GM12878 (cell line): ENCODE results near the gene CFAP141. TPM values are rescaled to one million over a fixed set of nuclear protein-coding genes. Genes with fewer than 3 reads are reported as not detected.

Experiments
- ATAC-seq: fragments of 200-7000 bp; cut with Tn5 transposase; 3 replicates; pipeline ENCODE4 v1.9.1; 2020; ENCODE audit warnings: mild to moderate bottlenecking, moderate library complexity
- BruUV-seq: library from RNA; stranded (reverse); fragments of 400-500 nt; replicated peaks from 2 replicates; lab custom pipeline; 2021; lab: Mats Ljungman, UMichigan
- CTCF ChIA-PET: fragments of 300-600 bp; sonication (Branson Sonifier 250); formaldehyde crosslinking; extraction: SDS; loops from one replicate; lab custom pipeline; 2021; ENCODE audit warnings: inconsistent platforms; lab: Yijun Ruan, JAX
- POLR2A ChIA-PET: fragments of 350-600 bp; formaldehyde crosslinking; extraction: SDS; loops from one replicate; lab custom pipeline; 2021; ENCODE audit warnings: inconsistent platforms; lab: Charles Lee
- RAD21 ChIA-PET: fragments of 300-600 bp; sonication (Branson Sonifier 250); formaldehyde crosslinking; loops from one replicate; lab custom pipeline; 2023; ENCODE audit warnings: antibody characterized with exemption; ENCODE audit not compliant: unreplicated experiment; lab: Charles Lee
- SMC1A ChIA-PET: fragments of 300-600 bp; sonication (Branson Sonifier 250); formaldehyde crosslinking; loops from one replicate; lab custom pipeline; 2023; ENCODE audit not compliant: unreplicated experiment, uncharacterized antibody; lab: Charles Lee
- DNase-seq: peaks from one replicate; pipeline ENCODE4 v3.0.0-alpha.2; 2011; ENCODE audit warnings: low read depth, low spot score
- FAIRE-seq: peaks from 3 replicates; lab custom pipeline; 2011; peaks lifted over from hg19 to GRCh38; lab: Jason Lieb, UNC
- H2AFZ ChIP-seq: 2 replicates; pipeline ENCODE4 v1.6.0; 2011; ENCODE audit warnings: low read depth, low read length, control low read depth; ENCODE audit not compliant: control insufficient read depth
- H3K27ac ChIP-seq: 2 replicates; pipeline ENCODE4 v1.5.1; 2011; ENCODE audit warnings: control low read depth; ENCODE audit not compliant: control insufficient read depth, insufficient read depth
- H3K27me3 ChIP-seq, 2 experiments: replicated peaks in 1 of 2; 2 replicates each; pipeline versions ENCODE4 v1.6.0 to v1.6.1; 2011; ENCODE audit warnings: low read length in 1 of 2; ENCODE audit not compliant: control insufficient read depth in 2 of 2, insufficient read depth in 2 of 2
- H3K36me3 ChIP-seq, 2 experiments: 2 replicates each; pipeline ENCODE4 v1.5.1; 2011; ENCODE audit warnings: low read length in 1 of 2; ENCODE audit not compliant: control insufficient read depth in 2 of 2, insufficient read depth in 2 of 2
- H3K4me1 ChIP-seq: 2 replicates; pipeline ENCODE4 v1.6.1; 2011; ENCODE audit warnings: mild to moderate bottlenecking, low read length, moderate library complexity, mixed read lengths; ENCODE audit not compliant: control insufficient read depth, insufficient read depth
- H3K4me2 ChIP-seq: 2 replicates; pipeline ENCODE4 v1.6.0; 2011; ENCODE audit warnings: control low read depth; ENCODE audit not compliant: control insufficient read depth, insufficient read depth
- H3K4me3 ChIP-seq: fragments of 200-600 bp; sonication (generic); 2 replicates; pipeline ENCODE4 v1.5.1; 2016
- H3K79me2 ChIP-seq: 2 replicates; pipeline ENCODE4 v1.6.0; 2011; ENCODE audit warnings: low read length; ENCODE audit not compliant: control insufficient read depth, insufficient read depth
- H3K9ac ChIP-seq: 2 replicates; pipeline ENCODE4 v1.8.0; 2011; ENCODE audit warnings: low read length, control low read depth, mixed read lengths; ENCODE audit not compliant: control insufficient read depth, insufficient read depth
- H3K9me3 ChIP-seq: replicated peaks from 3 replicates; pipeline ENCODE4 v1.5.1; 2011; ENCODE audit warnings: mild to moderate bottlenecking, low read length; ENCODE audit not compliant: control insufficient read depth, insufficient read depth
- H4K20me1 ChIP-seq: 2 replicates; pipeline ENCODE4 v1.6.0; 2011; ENCODE audit not compliant: control insufficient read depth, insufficient read depth
- CREB1 ChIP-seq: IDR thresholded peaks from 2 replicates; pipeline ENCODE4 v1.6.1; 2012; ENCODE audit warnings: low read depth, mild to moderate bottlenecking, inconsistent platforms
- CREM ChIP-seq: IDR thresholded peaks from 2 replicates; pipeline ENCODE4 v1.6.1; 2014; ENCODE audit warnings: antibody characterized with exemption, low read depth
- FOXK2 ChIP-seq: fragments of 450-650 bp; IDR thresholded peaks from 2 replicates; pipeline ENCODE4 v1.6.1; 2017; ENCODE audit warnings: mild to moderate bottlenecking, moderate library complexity
- IKZF1 ChIP-seq: fragments of 450-650 bp; conservative IDR thresholded peaks from 2 replicates; pipeline ENCODE4 v1.6.1; 2017; ENCODE audit warnings: antibody characterized with exemption, mild to moderate bottlenecking
- KAT2A ChIP-seq: conservative IDR thresholded peaks from 2 replicates; pipeline ENCODE4 v1.6.1; 2011; ENCODE audit warnings: low read depth, low read length; ENCODE audit not compliant: control insufficient read depth
- LARP7 ChIP-seq: fragments of 450-650 bp; IDR thresholded peaks from 2 replicates; pipeline ENCODE4 v1.6.1; 2017; ENCODE audit warnings: mild to moderate bottlenecking
- NR2C1 ChIP-seq: fragments of 450-650 bp; IDR thresholded peaks from 2 replicates; pipeline ENCODE4 v1.6.1; 2017; ENCODE audit warnings: antibody characterized with exemption, mild to moderate bottlenecking, moderate library complexity
- NR2C2 ChIP-seq: IDR thresholded peaks from 2 replicates; pipeline ENCODE4 v1.6.1; 2011; ENCODE audit warnings: borderline replicate concordance, low read depth; ENCODE audit not compliant: control insufficient read depth, insufficient read length
- NR2F1 ChIP-seq: fragments of 450-650 bp; conservative IDR thresholded peaks from 2 replicates; pipeline ENCODE4 v1.6.1; 2017; ENCODE audit warnings: mild to moderate bottlenecking
- SPI1 ChIP-seq: IDR thresholded peaks from 2 replicates; pipeline ENCODE4 v1.6.1; 2011; ENCODE audit warnings: low read depth, mild to moderate bottlenecking, low read length, moderate library complexity, borderline replicate concordance; ENCODE audit not compliant: insufficient read depth
- SUPT20H ChIP-seq: IDR thresholded peaks from 2 replicates; pipeline ENCODE4 v1.6.1; 2011; ENCODE audit warnings: low read depth, mild to moderate bottlenecking, low read length, moderate library complexity, borderline replicate concordance; ENCODE audit not compliant: control insufficient read depth
- TCF12 ChIP-seq: IDR thresholded peaks from 2 replicates; pipeline ENCODE4 v1.6.1; 2011; ENCODE audit warnings: low read depth, mild to moderate bottlenecking, low read length
- ZNF24 ChIP-seq: fragments of 450-650 bp; IDR thresholded peaks from 2 replicates; pipeline ENCODE4 v1.6.1; 2017; ENCODE audit warnings: antibody characterized with exemption, mild to moderate bottlenecking
- ZNF622 ChIP-seq: fragments of 450-650 bp; IDR thresholded peaks from 2 replicates; pipeline ENCODE4 v1.6.1; 2017; ENCODE audit warnings: mild to moderate bottlenecking, inconsistent platforms
- WGBS: methylation state at CpG from one replicate; pipeline ENCODE4 v1.1.6; 2016; ENCODE audit warnings: low lambda C conversion rate; ENCODE audit not compliant: insufficient replicate concordance, insufficient coverage; ENCODE audit errors: missing lambda C conversion rate; 5-methylcytosine and 5-hydroxymethylcytosine counted together
- in situ Hi-C: fragments of 300-500 bp; cut with MboI; formaldehyde crosslinking; loops from 9 replicates; pipeline ENCODE4 v1.14.3; 2018; ENCODE audit warnings: mixed read lengths
- intact Hi-C: fragments of 100-400 bp; cut with micrococcal nuclease; formaldehyde crosslinking; loops from one replicate; pipeline ENCODE4 v1.14.2; 2022; ENCODE audit not compliant: unreplicated experiment
- polyA plus RNA-seq, 11 experiments: library from polyadenylated mRNA; depleted of rRNA in 4 of 11; unstranded in 6 of 11; stranded (reverse) in 5 of 11; fragments of >200 nt; fragmentation: Nextera tagmentation in 4 of 11; fragmentation: Illumina TruSeq in 1 of 11; extraction: Ambion mirVana in 4 of 11; extraction: Trizol in 1 of 11; gene quantifications; 1 replicate in 1 of 11; 2 replicates in 10 of 11; pipeline versions ENCODE4 v1.2.1 to v1.2.3, GENCODE V29; 2011 to 2016; ENCODE audit warnings: inconsistent platforms in 2 of 11, missing spikeins in 2 of 11, low read depth in 1 of 11
- total RNA-seq, 4 experiments: library from RNA; depleted of rRNA in 3 of 4; stranded (reverse); fragments of >200 nt in 3 of 4; fragmentation: Illumina TruSeq in 1 of 4; extraction: Trizol in 1 of 4; gene quantifications; 2 replicates each; pipeline versions ENCODE4 v1.2.1 to v1.2.3, GENCODE V29; 2013 to 2021
- TF ChIP-seq, protein P1 (sequence below), 3 experiments: IDR thresholded peaks in 2 of 3; conservative IDR thresholded peaks in 1 of 3; 2 replicates each; pipeline ENCODE4 v1.5.1; 2011; ENCODE audit warnings: low read depth in 3 of 3, low read length in 3 of 3, mild to moderate bottlenecking in 3 of 3, control low read depth in 2 of 3, moderate library complexity in 2 of 3, inconsistent platforms in 1 of 3, mixed read lengths in 1 of 3; ENCODE audit not compliant: control insufficient read depth in 2 of 3, insufficient read depth in 1 of 3; ENCODE audit errors: extremely low read depth in 1 of 3

The CFAP141 gene
- total and polyA plus RNA-seq, 10 of the 15 experiments (the other 5 are each of a cell fraction or from before 2014, with no cell fraction given): not detected

DNA sequence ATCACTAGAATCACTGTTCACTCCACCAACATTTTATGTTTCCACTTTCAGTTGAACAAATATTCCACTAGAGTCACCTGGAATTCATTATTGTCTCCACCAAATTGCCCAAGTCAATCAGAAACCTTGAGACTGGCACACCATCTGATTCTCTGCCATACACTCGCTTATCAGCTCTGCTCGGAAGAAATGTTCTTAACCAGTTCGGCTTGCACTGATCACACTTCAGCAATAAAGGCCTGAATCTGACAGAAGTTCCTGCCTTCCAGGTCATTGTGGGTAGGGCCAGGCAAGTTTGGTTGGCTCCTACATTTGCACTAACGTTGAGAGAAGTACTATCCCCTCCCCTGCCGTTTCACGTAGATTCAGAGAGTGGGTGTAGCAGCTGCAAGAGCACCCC, 24.2 kb downstream of the CFAP141 start (continued):
- TF ChIP-seq KAT2A (no peak), CREB1 (peak; percentile 71; the same call in 1 of the 2 replicates), TCF12 (0 out of 2 replicates have a peak, but pooled peaks have one; percentile 79), ZNF622 (peak; percentile 22; the same call in 1 of the 2 replicates), CREM (peak; percentile 57; the same call in 1 of the 2 replicates)

DNA sequence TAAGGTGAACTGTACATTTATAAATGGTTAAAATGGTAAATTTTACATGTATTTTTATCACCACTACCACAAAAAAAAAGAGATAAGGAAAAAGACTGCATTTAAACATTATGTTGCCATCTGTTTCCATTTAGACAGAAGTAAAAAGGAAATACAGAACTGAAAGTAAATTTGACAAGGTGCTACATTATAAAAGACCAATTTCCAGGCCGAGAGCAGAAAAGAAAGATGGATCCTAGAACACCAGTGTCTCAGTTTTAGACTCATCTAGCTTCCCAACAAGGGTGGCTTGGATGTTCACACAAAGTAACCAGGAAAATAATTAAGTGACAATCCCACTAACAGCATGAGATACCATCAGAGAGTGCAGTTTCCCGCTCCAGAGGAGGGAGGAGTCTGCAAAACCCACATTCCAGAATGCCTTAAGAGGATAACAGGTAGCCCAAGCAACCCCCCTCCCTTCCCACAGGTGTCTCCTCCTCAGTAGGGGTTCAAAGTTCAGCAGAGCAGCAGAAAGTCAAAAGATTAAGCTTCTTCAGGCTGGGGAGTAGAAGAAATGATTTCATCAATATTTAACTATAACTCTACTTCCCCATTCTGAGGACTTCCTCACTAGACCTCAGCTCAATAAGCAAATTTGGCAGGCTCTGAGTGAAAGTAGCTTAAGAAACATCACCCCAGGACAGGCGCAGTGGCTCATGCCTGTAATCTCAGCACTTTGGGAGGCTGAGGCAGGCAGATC, 26.0 kb downstream of the CFAP141 start:
- RAD21 ChIA-PET: interaction anchor here (0.7 to 3.3 kb wide), 5 partner anchors 11 to 677 kb away, joined by 3 to 30 read pairs (median 3); no protein-coding TSS in a partner anchor
- peak; percentile 23 for ATAC-seq
- POLR2A ChIA-PET: interaction anchor here (0.5 to 3.9 kb wide), 9 partner anchors 22 to 611 kb away, joined by 3 to 20 read pairs (median 3); partner anchors contain the start of gene UBAP2L
- intact Hi-C loops: loop anchor here (5.0 kb wide), 1 partner anchor 188 kb away; the partner anchor contains the start of gene RPS27
- TF ChIP-seq NR2C1: peak; percentile 29; the same call in 1 of the 2 replicates
- peak; percentile 85 for TF ChIP-seq ZNF24
- no peak for TF ChIP-seq NR2F1
- peak; percentile 34 for TF ChIP-seq IKZF1
- TF ChIP-seq FOXK2: no peak
- TF ChIP-seq, protein P1, sequence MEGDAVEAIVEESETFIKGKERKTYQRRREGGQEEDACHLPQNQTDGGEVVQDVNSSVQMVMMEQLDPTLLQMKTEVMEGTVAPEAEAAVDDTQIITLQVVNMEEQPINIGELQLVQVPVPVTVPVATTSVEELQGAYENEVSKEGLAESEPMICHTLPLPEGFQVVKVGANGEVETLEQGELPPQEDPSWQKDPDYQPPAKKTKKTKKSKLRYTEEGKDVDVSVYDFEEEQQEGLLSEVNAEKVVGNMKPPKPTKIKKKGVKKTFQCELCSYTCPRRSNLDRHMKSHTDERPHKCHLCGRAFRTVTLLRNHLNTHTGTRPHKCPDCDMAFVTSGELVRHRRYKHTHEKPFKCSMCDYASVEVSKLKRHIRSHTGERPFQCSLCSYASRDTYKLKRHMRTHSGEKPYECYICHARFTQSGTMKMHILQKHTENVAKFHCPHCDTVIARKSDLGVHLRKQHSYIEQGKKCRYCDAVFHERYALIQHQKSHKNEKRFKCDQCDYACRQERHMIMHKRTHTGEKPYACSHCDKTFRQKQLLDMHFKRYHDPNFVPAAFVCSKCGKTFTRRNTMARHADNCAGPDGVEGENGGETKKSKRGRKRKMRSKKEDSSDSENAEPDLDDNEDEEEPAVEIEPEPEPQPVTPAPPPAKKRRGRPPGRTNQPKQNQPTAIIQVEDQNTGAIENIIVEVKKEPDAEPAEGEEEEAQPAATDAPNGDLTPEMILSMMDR (IDR thresholded peaks at IDR 0.05 in 2 of 3, conservative IDR thresholded peaks at IDR 0.05 in 1 of 3; ENCODE audit: control insufficient read depth in 2 of 3, extremely low read depth in 1 of 3, insufficient read depth in 1 of 3, low read depth in 3 of 3, low read length in 3 of 3): no peak
- TF ChIP-seq SUPT20H: no peak
- 0 out of 2 replicates have a peak, but pooled peaks have one; percentile 22 for TF ChIP-seq LARP7
- peak; percentile 75 for TF ChIP-seq SPI1
- TF ChIP-seq NR2C2: no peak
- no TSS peak for BruUV-seq
- H3K36me3 ChIP-seq: peaks cover 3 to 29% of the 10 kb centered on the region in 2 experiments; a peak in 3 of 4 replicates
- FAIRE-seq: no peak
- H3K27ac ChIP-seq: peak overlapping the region; percentile 52
- CTCF ChIA-PET: interaction anchor here (0.7 to 2.2 kb wide), 5 partner anchors 18 to 383 kb away, joined by 3 to 7 read pairs (median 4); no protein-coding TSS in a partner anchor
- 20% methylated on average over 3 of the region's 3 CpGs for WGBS
- SMC1A ChIA-PET: interaction anchor here (0.6 to 4.1 kb wide), 12 partner anchors 12 to 824 kb away, joined by 3 to 22 read pairs (median 4); partner anchors contain the start of genes FLAD1 and RPS27
- peaks cover 14% of the 10 kb centered on the region for H3K4me1 ChIP-seq
- H4K20me1 ChIP-seq: peaks cover 36% of the 10 kb centered on the region
- H3K4me3 ChIP-seq: peak overlapping the region; percentile 99
- H3K79me2 ChIP-seq: peaks cover 77% of the 10 kb centered on the region
- no peak overlapping the region for H2AFZ ChIP-seq
- H3K9ac ChIP-seq: peak overlapping the region; percentile 23
- peak overlapping the region; percentile 89 for H3K4me2 ChIP-seq
- in situ Hi-C loops: loop anchor here (10.0 kb wide), 1 partner anchor 155 kb away; no protein-coding TSS in a partner anchor
- DNase-seq: no peak
- H3K9me3 ChIP-seq: no peaks in the 10 kb centered on the region
- H3K27me3 ChIP-seq: no peaks in the 10 kb centered on the region
